C4-2B (cell line): Measurements from ENCODE around the gene CNRIP1.

Source experiments
- H3K27ac ChIP-seq: fragments of 450-650 bp; 2 replicates; pipeline ENCODE4 v1.5.1; 2017
- ZFX ChIP-seq: fragments of 450-650 bp; IDR thresholded peaks from 2 replicates; pipeline ENCODE4 v1.6.1; 2017
- TF ChIP-seq, protein P1 (sequence below): fragments of 450-650 bp; conservative IDR thresholded peaks from 2 replicates; pipeline ENCODE4 v1.5.1; 2017; ENCODE audit warnings: mild to moderate bottlenecking

The CNRIP1 gene

DNA sequence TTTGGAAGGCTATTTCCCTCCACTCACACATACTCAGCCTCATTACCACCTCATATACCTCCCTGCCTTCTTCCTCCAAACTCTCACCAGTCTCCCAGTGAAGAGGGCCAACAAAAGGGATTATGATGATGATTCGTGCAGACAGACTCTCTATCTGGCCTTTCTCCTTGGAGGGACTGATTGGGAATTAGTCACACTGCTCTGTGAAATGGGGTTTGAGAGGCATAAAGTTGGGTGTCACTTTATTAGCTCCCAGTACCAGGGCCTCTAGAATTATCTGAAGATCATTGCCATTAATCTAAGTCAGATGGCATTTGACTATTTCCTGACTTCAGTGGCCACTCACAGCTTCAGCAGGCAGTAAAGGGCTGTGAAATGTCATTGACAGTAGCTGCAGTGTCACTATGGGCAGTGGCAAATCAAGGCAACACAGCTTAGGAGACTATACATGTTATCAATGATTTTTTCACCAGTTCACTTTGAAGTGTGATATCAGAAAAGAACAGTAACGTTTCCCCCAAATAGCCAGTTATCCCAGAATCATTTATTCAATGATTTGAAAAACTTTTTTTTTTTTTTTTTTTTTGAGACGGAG, 17.4 kb downstream of the CNRIP1 start:
- TF ChIP-seq, protein P1, sequence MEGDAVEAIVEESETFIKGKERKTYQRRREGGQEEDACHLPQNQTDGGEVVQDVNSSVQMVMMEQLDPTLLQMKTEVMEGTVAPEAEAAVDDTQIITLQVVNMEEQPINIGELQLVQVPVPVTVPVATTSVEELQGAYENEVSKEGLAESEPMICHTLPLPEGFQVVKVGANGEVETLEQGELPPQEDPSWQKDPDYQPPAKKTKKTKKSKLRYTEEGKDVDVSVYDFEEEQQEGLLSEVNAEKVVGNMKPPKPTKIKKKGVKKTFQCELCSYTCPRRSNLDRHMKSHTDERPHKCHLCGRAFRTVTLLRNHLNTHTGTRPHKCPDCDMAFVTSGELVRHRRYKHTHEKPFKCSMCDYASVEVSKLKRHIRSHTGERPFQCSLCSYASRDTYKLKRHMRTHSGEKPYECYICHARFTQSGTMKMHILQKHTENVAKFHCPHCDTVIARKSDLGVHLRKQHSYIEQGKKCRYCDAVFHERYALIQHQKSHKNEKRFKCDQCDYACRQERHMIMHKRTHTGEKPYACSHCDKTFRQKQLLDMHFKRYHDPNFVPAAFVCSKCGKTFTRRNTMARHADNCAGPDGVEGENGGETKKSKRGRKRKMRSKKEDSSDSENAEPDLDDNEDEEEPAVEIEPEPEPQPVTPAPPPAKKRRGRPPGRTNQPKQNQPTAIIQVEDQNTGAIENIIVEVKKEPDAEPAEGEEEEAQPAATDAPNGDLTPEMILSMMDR: no peak
- TF ChIP-seq ZFX: no peak
- no peak overlapping the region for H3K27ac ChIP-seq

DNA sequence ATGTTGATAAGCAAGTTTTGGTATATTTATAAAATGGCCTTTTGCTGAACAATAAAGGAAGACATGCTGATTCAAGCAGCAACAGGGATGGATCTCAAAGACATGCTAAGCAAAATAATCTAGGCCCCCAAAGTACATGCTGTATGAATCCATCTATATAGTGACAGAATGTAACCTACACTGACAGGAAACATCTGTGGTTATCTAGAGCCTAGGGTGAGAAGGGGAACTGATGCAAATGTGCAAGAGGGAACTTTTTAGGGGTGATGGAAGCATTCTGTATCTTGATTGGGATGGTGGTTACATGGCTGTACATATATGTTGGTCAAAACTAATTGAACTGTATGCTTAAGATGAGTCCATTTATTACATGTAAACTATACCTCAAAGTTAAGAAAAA, 24.2 kb downstream of the CNRIP1 start:
- H3K27ac ChIP-seq: no peak overlapping the region
- TF ChIP-seq ZFX: no peak
- TF ChIP-seq, protein P1: no peak

DNA sequence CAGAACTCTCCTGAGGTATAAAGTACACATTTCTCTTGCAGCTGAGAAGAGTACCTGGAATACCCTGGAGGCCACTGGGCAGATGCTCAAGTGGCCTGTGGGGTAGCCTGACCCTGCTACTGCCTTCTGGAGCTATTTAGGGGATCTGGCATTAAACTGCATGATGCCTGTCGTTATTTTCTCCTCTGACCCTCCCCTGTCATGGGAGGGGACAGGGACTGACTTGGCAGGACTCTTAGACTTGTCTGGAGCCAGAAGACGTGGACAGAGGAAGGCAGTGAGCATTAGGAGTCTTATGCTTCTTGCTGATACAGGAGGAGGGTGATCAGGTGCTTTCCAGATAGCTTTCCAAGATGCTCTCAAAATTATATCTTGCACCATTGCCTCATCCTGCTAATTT, 24.8 kb downstream of the CNRIP1 start:
- no peak for TF ChIP-seq ZFX
- TF ChIP-seq, protein P1: no peak
- H3K27ac ChIP-seq: no peak overlapping the region

DNA sequence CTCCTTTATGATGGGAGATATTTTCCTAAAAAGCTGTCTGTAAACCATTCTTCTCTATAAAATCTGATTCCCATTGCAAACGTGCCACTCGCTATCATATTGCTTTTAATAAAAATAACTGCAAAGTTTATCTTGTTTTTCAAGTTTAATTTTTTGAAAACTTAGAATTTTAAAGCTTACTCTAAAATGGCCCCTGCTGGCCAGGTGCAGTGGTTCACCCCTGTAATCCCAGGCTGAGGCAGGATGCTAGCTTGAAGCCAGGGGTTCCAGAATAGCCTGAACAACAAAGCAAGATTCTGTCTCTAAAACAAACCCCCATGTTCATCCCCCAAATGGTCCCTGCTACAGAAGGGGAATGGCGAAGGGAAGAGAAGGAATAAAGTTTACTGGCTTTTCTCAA, 25.6 kb downstream of the CNRIP1 start:
- TF ChIP-seq, protein P1: no peak
- no peak for TF ChIP-seq ZFX

DNA sequence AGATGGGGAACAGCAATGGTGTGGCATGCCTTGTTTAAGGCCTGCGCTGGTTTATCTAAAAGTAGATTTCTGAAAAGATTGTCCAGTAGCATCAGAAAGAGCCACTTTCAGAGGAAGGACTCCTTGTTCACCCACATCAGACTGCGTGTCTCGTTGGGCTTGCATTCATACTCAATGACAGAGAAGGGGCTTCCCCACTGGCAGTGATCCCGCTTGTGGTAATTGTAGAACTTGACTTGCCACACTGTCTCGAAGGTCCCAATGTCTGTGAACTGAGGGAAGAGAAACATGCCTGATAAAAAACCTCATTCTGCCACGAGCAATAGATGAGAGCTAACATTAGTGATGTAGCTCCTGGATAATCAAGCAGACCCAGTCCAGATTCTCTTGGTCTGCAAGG, 26.0 kb downstream of the CNRIP1 start:
- TF ChIP-seq, protein P1: no peak
- TF ChIP-seq ZFX: no peak
- no peak overlapping the region for H3K27ac ChIP-seq

More for the DNA sequence above, 25.6 kb downstream of the CNRIP1 start:
- no peak overlapping the region for H3K27ac ChIP-seq

DNA sequence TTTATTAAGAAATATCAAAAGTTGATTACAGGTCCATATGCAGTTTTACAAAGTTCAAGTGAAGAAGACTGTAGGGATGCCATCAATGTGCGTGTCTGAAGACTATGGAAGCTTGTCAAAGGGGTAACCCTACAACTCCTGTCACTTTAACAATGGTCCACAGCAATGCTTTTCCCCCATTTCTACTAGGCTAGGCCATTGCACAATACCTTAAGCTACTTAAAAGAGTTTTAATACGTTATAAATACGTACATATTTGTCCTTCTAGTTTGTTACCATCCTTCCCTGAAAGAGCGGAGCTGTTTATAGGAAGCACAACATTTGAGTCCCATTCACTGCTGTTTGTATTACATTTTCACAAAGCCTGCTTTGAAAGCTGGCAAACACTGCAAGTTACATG, 26.7 kb downstream of the CNRIP1 start:
- TF ChIP-seq, protein P1: no peak
- TF ChIP-seq ZFX: no peak
- no peak overlapping the region for H3K27ac ChIP-seq

DNA sequence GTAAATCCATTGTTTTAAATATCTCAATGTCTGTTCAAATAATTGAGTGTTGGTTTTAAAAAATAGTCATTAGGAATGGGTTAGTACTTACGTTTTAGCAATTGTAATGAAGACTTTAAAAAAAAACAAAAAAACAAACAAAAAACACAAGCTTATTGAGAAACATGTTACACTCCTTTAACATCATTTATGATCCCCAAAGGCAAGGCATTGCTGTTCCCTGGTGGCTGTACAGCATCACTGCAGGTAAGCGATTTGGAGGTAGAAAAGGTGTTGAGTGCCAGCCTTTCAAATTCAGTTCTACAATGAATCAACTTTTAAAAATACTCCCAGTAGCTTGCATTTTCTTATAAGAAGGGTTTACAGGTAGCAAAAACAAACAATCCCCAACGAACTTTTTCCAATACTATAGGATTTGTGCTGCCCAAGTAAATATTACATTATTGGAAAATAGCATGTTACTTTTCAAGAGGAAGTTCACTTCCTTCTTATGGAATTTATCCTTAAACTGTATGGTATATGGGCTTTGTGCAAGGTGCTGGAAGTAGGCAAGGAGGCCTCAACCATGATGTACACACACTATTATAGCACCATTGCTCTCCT, 27.5 kb downstream of the CNRIP1 start:
- TF ChIP-seq ZFX: no peak
- TF ChIP-seq, protein P1: peak; percentile 84
- no peak overlapping the region for H3K27ac ChIP-seq
